Lung (tissue), 12 donors: Measurements from ENCODE around the gene RMND1. TPM values are rescaled to one million over a fixed set of nuclear protein-coding genes. Genes with fewer than 3 reads are reported as not detected.

ENCODE experiments used
- ATAC-seq: fragments of 200-7000 bp; cut with Tn5 transposase; one replicate; pipeline ENCODE4 v1.9.1; 2020; ENCODE audit warnings: moderate number of reproducible peaks; ENCODE audit not compliant: insufficient read depth, low FRiP score
- DNase-seq, 3 donors: peaks; one replicate each; pipeline ENCODE4 v3.0.0-alpha.2; 2013 to 2017
- H3K27ac ChIP-seq, 2 donors: one replicate each; pipeline ENCODE4 v1.5.1; 2013; ENCODE audit warnings: mild to moderate bottlenecking in 2 of 2, moderate library complexity in 2 of 2, control low read depth in 1 of 2, inconsistent platforms in 1 of 2, low read depth in 1 of 2, low read length in 1 of 2
- H3K27me3 ChIP-seq, 3 donors: one replicate each; pipeline ENCODE4 v1.5.1; 2013; ENCODE audit warnings: low read length in 2 of 3; ENCODE audit not compliant: control insufficient read depth in 3 of 3, insufficient read depth in 3 of 3
- H3K36me3 ChIP-seq, 4 donors: one replicate each; pipeline ENCODE4 v1.5.1; 2013; ENCODE audit warnings: low read length in 4 of 4, mild to moderate bottlenecking in 1 of 4, moderate library complexity in 1 of 4; ENCODE audit not compliant: control insufficient read depth in 4 of 4, insufficient read depth in 4 of 4
- H3K4me1 ChIP-seq, 5 donors: one replicate each; pipeline ENCODE4 v1.5.1; 2013; ENCODE audit warnings: low read length in 5 of 5, mild to moderate bottlenecking in 2 of 5, moderate library complexity in 1 of 5; ENCODE audit not compliant: control insufficient read depth in 5 of 5, insufficient read depth in 5 of 5
- H3K4me3 ChIP-seq: one replicate; pipeline ENCODE4 v1.5.1; 2013; ENCODE audit warnings: mild to moderate bottlenecking, control low read depth, moderate library complexity
- H3K9ac ChIP-seq, 2 donors: one replicate each; pipeline ENCODE4 v1.5.1; 2013; ENCODE audit warnings: low read length in 2 of 2, control low read depth in 1 of 2; ENCODE audit not compliant: insufficient read depth in 1 of 2
- H3K9me3 ChIP-seq, 4 donors: one replicate each; pipeline ENCODE4 v1.5.1; 2013; ENCODE audit warnings: low read length in 3 of 4, mild to moderate bottlenecking in 1 of 4, moderate library complexity in 1 of 4; ENCODE audit not compliant: control insufficient read depth in 4 of 4, insufficient read depth in 3 of 4
- WGBS, 2 donors: extraction: QIAGEN DNeasy Blood & Tissue Kit; methylation state at CpG; one replicate each; pipeline ENCODE4 v1.1.7; 2013; 5-methylcytosine and 5-hydroxymethylcytosine counted together
- polyA plus RNA-seq, 2 donors: library from polyadenylated mRNA; stranded (reverse); fragments of 200-250 nt; gene quantifications; one replicate each; pipeline ENCODE4 v1.2.1, GENCODE V29; 2013
- total RNA-seq, 2 donors: library from RNA; depleted of rRNA in 1 of 2; stranded (reverse); fragments of >200 nt in 1 of 2; gene quantifications; one replicate each; pipeline ENCODE4 v1.2.1, GENCODE V29; 2014 to 2021
- TF ChIP-seq, protein P1 (sequence below): IDR thresholded peaks from 2 replicates; pipeline ENCODE4 v1.5.1; 2012; ENCODE audit warnings: mild to moderate bottlenecking; ENCODE audit errors: control extremely low read depth, extremely low read depth
- donor health status: control.
- donor health status: control.
- donor health status: Bipolar disorder and iron deficiency.
- donor health status: healthy.
- donor health status: DM: yes; HTN: yes; CAD: no.

Gene RMND1
- total and polyA plus RNA-seq, 4 donors = 10.2 to 43.2 (median 21.9) TPM

DNA sequence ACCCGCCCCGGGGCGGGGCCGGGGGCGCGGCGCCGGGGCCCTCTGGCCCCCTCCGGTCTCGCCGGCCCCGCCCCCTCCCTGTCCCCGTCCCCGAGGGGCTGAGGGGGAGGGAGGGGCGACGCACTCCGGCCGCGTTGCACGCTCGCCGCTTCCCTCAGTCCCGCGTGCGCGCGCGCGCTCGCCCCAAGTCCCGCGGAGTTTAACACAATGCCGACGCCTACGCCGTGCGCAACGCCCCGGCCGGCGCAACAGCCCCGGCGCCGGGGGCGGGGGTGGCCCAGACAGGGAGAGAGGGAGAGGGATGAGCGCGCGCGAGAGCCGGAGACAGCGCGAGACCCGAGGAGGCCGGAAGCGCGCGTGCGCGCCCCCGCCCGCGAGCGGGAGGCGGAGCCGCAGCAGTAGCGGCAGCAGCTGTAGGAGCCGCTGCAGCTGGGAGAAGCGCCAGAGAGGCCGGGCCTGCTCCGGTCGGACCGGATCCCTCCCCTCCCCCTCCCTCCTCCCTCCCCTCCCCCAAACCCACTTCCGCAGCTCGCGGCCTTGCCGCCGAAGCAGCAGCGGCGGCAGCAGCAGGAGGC is 61.6 kb downstream of the RMND1 start:
- 0% methylated on average over 34 to 79 of the region's 79 CpGs for WGBS, 2 donors
- Histone ChIP-seq H3K4me1 (peaks cover 4 to 32% (median 18%) of the 10 kb centered on the region in 5 donors), H3K9me3 (no peaks in the 10 kb centered on the region), H3K27ac (peak overlapping the region; percentile 99 to 100), H3K36me3 (no peaks in the 10 kb centered on the region), H3K4me3 (peak overlapping the region; percentile 86), H3K27me3 (no peaks in the 10 kb centered on the region), H3K9ac (peak overlapping the region in 1 of 2 donors; percentile 66)
- TF ChIP-seq, protein P1, sequence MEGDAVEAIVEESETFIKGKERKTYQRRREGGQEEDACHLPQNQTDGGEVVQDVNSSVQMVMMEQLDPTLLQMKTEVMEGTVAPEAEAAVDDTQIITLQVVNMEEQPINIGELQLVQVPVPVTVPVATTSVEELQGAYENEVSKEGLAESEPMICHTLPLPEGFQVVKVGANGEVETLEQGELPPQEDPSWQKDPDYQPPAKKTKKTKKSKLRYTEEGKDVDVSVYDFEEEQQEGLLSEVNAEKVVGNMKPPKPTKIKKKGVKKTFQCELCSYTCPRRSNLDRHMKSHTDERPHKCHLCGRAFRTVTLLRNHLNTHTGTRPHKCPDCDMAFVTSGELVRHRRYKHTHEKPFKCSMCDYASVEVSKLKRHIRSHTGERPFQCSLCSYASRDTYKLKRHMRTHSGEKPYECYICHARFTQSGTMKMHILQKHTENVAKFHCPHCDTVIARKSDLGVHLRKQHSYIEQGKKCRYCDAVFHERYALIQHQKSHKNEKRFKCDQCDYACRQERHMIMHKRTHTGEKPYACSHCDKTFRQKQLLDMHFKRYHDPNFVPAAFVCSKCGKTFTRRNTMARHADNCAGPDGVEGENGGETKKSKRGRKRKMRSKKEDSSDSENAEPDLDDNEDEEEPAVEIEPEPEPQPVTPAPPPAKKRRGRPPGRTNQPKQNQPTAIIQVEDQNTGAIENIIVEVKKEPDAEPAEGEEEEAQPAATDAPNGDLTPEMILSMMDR = no peak
- DNase-seq (peak; percentile 99 to 100 (median 100)), ATAC-seq (peak; percentile 92)

GRCh38 chr6:151389618-151390275 is 62.2 kb downstream of the RMND1 start:
- peak; percentile 78 to 87 (median 82) for DNase-seq

DNA sequence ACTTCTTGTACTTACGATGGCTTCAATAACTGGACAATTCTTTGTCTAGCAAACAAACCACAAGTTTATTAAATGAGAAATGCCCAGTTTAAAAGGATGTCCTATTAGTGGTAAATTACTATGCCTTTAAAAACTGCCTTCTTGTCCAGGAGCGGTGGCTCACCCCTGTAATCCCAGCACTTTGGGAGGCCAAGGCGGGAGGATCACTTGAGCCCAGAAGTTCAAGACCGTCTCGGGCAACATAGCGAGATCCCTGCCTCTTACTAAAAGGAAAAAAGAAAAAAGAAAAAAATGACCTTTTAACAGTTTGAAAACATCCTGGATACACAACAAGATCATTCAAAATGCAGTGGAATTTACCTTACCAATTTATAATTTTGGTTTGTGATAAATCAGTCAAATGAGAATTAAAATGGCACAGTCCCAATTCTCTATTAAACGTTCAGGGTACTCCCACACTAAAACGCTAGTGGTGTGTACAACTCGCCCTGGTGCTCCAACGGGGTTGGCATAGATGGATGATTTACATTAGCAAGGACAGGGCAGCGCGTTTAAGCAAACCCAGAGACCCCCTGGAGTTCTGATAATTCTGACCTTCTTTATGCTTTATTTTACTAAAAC is 62.8 kb downstream of the RMND1 start:
- peak overlapping the region; percentile 66 to 81 for H3K9ac ChIP-seq
- H3K27me3 ChIP-seq = no peaks in the 10 kb centered on the region
- peak overlapping the region; percentile 86 for H3K4me3 ChIP-seq
- peak overlapping the region; percentile 99 to 100 for H3K27ac ChIP-seq
- H3K36me3 ChIP-seq = no peaks in the 10 kb centered on the region
- TF ChIP-seq, protein P1 = no peak
- no peaks in the 10 kb centered on the region for H3K9me3 ChIP-seq
- WGBS, 2 donors = 28 to 36% methylated on average over 12 of the region's 12 CpGs
- ATAC-seq (no peak), DNase-seq (no peak)
- peaks cover 3 to 32% (median 18%) of the 10 kb centered on the region in 5 donors for H3K4me1 ChIP-seq

More at GRCh38 chr6:151389618-151390275, 62.2 kb downstream of the RMND1 start:
- H3K9me3 ChIP-seq = no peaks in the 10 kb centered on the region
- WGBS, 2 donors = 0% methylated on average over 43 to 54 of the region's 54 CpGs
- TF ChIP-seq, protein P1 = no peak
- H3K27ac ChIP-seq = peak overlapping the region; percentile 99 to 100
- no peaks in the 10 kb centered on the region for H3K27me3 ChIP-seq
- H3K4me3 ChIP-seq = peak overlapping the region; percentile 86
- H3K36me3 ChIP-seq = no peaks in the 10 kb centered on the region
- no peak for ATAC-seq
- peaks cover 3 to 32% (median 18%) of the 10 kb centered on the region in 5 donors for H3K4me1 ChIP-seq
- peak overlapping the region; percentile 66 to 81 for H3K9ac ChIP-seq
